Stimulated activated CD8-positive, alpha-beta memory T cell treated with anti-CD3 and anti-CD28 coated beads, Interleukin-2, amount 100 ng/mL, for 48 hours (primary cell): ENCODE data around the gene ABCB11.

Experiments
- DNase-seq, 2 donors: peaks; one replicate each; pipeline ENCODE4 v3.0.0-alpha.2; 2020; ENCODE audit warnings: low read depth in 2 of 2

The ABCB11 gene

DNA sequence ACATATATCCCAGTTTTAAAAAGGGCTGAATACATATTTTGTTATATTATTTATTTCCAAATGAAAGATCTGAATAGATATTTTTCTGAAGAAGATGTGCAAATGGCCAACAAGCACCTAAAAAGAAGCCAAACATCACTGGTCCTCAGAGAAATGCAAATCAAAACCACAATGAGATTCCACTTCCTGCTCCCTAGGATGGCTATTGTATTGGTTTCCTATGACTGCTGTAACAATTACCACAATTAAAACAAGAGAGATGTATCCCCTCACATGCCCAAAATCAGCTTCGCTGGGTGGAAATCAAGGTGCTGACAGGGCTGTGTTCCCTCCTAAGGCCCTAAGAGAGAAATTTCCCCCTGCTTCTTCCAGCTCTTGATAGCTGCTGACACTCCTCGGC lies 23.2 kb downstream of the ABCB11 start:
- no peak for DNase-seq

DNA sequence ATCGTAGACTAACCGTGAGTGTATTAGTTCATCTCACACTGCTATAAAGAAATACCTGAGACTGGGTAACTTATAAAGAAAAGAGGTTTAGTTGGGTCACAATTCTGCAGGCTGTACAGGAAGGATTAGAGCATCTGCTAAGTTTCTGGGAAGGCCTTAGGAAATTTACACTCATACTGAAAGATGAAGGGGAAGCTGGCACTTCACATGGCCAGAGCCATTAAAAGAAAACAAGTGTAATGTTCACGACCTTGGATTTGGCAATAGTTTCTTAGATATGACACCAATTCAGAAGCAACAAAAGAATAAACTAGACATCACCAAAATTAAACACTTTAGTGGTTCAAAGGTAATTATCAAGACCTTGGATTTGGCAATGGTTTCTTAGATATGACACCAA lies 23.8 kb downstream of the ABCB11 start:
- DNase-seq, result no peak

DNA sequence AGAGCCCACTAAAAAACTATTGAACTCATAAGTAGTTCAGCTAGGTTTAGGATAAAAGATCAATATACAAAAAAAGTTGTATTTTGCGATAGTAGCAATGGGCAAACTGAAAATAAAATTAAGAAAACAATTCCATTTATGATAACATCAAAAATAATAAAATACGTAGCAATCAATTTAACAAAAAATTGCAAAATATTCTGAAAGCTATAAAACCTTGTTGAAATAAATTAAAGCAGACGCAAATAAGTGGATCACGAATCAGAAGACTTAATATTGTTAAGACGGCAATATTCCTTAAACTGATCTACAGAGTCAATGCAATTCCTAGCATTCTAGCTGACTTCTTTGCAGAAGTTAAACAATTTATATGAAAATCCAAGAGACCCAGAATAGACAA lies 24.5 kb downstream of the ABCB11 start:
- no peak for DNase-seq

DNA sequence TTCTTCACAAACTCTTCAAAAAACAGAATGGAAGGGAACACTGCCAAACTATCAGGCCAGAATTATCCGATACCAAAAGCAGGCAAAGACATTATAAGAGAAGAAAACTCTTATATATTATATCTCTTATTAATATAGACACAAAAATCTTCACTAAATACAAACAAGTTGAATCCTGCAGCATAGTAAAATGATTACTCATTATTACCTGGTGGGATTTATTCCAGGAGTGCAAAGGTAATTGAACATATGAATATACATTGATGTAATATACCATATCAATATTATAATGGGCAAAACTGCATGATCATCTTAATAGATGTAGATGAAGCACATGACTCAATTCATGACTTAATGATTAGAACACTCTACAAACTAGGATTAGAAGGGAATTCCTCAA lies 25.1 kb downstream of the ABCB11 start:
- no peak for DNase-seq

DNA sequence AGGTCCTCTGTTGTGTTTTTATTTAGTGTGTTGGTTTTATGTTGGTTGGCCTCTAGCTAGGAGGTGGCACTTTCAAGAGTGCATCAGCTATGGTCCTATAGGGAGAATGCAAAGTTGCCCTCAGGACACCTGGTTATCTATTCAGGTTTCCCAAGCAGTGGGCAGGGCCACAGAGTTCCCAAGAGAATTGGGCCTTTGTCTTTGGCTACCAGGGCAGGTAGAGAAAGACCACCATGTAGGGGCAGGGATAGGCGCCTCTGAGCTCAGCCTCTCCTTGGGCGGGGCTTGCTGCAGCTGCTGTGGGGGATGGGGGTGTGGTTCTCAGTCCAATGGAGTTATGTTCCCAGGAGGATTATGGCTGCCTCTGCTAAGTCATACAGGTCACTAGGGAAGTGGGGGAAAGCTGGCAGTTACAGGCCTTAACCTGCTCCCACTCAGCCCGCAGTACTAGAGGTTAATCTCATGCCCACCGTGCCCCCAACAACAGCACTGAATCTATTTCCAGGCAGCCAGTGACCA lies 26.0 kb downstream of the ABCB11 start:
- DNase-seq, result no peak

DNA sequence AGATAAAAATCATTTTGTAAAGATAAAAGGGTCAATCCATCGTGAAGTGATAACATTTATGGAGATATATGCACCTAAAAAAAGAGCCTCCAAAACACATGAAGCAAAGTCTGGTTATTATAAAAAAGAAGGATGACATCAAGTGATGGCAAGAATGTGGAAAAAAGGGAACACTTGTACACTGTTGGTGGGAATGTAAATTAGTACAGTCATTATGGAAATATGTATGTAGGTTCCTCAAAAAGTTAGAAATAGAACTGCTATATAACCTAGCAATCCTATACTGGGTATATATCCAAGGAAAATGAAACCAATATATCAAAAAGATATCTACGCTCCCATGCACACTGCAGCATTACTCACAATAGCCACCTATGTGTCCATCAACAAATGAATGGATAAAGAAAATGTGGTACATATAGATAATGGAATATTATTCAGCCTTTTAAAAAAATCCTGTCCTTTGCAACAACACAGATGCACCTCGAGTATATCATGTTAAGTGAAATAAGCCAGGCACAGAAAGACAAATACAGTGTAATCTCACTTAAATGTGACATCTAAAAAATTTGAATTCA lies 28.9 kb downstream of the ABCB11 start:
- DNase-seq, result no peak

DNA sequence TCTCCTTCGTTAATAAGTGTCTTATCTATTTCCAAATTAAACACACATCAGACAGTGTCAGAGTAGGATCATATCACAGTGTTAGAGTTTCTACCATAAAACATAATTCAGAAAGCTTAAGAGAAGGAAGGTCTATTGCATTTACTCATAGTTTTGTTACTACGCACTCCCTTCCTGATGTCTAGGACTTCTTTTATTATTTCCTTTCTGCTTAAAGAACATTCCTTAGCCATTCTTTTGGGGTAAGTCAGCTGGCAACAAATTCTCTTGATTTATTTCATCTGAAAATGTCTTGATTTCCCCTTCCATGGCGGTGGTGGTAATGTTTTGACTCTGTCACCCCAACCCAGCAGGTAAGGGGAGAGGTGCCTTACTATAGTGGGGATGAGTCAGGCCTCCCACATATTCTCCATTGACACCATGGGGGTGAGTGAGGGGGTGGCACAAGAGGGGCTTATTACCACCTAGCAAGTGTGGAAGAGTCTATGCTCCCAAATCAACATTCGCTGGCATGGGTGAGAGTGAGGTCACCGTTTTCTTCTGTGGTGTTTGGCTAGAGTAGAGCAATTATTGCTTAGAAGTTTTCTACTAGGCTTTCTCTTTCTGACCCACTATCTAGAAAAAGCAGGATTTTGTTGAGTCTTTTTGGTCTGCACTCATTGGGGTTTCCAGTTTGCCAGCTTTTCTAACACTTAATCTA lies 29.9 kb downstream of the ABCB11 start:
- DNase-seq, result no peak

DNA sequence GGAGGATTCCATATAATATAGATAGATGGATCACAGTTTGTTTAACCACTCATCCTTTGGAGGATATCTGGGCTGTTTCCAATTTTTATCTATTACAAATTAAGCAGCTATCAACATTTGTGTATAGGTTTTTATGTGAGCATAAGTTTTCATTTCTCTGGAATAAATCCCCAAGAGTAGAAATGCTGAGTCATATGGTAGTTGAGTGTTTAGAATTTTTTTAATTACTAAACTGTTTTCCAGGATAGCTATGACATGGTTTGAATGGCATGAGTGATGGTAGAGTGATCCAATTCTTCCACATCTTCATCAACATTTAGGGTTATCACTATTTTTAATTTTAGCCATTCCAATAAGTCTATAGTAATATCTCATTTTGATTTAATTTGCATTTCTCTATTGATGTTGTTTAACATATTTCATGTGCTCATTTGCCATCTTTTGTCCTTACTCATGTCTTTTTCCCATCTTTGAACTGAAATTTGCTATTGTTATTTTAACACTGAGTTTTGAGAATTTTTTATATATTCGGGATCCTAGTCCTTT lies 31.4 kb downstream of the ABCB11 start:
- DNase-seq, result no peak

DNA sequence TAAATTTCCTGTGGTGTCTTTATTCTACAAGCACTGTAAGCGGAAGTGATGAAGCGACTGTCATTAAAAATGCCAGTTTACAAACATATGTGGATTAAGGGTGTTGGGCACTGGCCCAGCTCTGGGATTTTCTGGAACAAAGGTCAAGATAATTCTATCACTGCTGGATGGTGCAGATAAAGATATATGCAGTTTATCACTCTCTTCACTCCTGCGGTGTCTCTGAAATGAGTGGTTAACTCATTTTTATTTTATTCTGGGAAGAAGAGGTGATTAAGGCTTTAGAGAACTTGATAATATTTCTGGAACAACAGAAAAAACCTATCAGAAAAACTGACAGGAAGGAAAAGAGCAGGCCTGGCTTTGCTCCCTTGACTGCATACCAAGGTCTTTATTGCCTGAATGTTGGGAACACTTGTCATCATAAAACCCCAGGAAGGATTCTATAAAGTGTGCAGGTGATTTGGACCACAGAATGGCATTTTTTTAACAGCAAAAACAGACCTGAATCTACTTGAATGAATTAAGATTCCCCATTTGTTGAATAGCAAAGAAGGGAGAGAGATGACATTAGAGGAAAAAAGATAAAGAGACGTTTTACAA lies 32.4 kb downstream of the ABCB11 start:
- DNase-seq, result no peak

DNA sequence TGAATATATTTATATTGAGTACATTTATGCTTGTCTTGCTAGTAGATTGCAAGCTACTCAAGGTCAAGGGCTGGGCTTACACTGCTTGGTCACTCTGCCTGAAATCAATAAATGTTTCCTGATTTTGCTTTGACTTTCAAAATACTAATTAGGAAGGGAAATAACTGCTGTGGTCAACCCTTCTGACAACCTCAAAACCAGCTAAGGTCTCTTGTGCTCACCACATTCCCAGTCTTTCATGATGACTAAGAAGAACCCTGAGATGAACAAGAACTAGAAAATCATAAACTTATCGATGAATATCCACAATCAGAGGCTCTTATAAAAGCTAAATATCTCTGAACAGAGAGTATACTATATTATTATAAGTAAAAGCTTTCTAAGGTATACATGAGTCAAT lies 33.3 kb downstream of the ABCB11 start:
- no peak for DNase-seq

DNA sequence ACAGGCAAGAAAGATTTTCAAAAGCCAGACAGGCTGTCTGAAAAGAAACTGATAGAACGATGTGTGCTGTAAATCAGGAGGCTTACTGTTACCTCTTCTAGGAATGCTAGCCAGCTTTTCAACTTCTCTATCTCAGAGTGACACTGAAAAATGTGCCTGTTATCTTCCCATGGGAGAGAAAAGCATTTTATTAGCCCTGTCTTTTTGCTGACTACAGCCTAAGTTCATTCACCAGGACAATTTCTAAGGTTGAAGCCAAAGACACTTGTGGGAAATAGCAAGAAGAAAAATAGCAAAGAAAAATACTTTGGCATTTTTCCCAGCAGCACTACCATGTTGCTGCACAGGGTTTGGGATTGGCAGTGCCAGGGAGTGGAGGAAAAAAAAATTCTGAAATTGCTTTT lies 34.0 kb downstream of the ABCB11 start:
- no peak for DNase-seq

DNA sequence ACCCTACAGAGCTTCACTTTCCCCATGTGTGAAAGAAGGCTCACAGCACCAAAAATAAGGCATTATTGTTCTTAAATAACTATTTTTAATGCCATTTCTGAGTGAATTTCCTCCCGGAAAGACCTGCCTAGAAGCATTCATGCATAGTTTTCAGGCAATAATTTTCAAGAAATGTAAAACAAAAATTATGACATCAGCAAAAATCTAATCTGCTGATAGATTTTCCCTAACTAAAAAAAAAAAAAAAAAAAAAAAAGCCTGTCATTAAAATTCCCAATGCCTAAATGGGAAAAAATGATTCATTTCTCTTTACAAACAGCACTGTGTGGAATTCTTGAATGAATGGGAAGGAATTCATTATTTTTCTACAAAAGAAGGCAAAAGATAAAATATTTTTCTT lies 35.4 kb downstream of the ABCB11 start:
- DNase-seq, result no peak

DNA sequence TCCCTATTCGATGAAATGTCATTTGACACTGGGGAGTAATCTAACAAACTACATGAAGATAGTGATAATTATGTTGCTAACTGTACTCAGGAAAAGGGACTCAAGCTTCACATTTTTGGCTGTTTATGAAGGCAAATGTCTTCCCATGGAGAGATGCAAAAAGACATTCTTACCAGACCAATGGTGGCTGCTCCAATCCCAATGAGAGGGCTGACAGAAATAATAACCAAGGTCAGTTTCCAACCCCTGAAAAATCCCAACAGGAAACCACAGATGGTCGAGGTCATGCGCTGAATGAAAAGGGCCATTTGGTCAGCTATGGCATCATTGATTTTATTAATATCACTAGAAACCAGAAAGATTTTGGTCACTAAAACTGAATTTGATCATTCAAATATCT lies 37.6 kb downstream of the ABCB11 start:
- DNase-seq, result no peak

DNA sequence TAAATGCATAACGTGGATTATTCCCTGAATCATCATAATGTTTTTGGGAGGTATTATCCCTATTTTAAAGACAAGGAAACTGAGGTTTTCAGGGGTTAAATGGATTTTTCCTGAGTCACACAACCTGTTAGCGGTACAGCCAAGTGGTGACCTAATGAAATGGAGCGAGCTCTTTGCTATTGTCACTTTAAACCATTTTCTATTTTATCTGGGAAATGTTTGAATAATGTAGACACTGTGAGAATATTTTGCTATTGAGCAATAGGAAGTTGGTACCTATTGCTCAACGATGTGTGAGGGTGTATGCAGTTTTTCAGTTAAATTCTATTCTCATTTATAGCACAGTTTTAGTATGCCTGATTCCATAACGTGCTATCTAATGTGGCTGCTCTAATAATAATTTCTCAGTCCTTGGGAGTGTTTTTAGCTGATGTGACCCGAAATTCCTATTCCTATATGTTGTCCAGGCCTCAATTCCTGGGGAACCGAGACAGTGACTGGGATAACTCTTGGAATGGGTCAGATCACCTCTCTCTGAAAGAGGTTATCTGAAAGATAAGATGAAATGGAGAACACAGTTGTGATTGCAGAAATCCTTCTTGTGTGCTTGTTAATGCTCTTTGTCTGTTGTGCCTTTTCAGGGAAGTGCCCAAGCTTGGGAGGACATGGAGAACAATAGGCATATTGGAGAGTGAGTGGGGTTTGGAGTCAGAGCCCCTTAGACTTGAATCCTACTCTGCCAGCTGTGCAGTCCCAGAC lies 38.4 kb downstream of the ABCB11 start:
- no peak for DNase-seq

DNA sequence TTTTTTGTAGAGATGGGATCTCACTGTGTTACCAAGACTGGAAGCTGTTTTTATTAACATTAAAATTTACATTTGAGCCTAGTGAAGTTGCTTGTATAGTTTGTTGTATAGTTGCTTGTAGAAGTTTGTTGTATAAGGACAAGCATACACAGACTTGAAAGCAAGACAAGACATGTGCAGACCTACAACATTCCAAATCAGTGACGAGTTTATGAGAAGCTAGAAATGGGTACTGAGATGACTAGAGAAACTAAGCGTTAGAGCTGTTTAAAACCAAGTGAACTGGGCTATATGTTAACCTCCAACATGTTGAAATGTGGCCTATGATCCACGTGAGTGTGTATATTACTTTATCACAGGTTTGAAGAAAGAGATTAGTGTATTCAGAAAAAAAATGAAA lies 39.1 kb downstream of the ABCB11 start:
- DNase-seq, result no peak

DNA sequence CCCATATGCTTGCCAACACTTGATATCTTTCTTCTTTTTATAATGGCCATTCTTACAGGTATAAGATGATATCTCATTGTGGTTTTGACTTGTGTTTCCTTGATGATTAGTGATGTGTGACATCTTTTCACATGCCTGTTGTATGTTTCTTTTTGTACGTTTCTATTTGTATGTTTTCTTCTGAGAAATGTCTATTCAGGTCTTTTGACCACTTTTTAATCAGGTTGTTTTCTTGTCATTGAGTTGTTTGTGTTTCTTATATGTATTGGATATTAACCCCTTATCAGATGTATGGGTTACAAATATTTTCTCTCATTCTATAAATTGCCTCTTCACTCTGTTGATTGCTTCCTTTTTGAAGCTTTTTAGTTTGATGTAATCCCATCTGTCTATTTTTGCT lies 42.4 kb downstream of the ABCB11 start:
- no peak for DNase-seq

DNA sequence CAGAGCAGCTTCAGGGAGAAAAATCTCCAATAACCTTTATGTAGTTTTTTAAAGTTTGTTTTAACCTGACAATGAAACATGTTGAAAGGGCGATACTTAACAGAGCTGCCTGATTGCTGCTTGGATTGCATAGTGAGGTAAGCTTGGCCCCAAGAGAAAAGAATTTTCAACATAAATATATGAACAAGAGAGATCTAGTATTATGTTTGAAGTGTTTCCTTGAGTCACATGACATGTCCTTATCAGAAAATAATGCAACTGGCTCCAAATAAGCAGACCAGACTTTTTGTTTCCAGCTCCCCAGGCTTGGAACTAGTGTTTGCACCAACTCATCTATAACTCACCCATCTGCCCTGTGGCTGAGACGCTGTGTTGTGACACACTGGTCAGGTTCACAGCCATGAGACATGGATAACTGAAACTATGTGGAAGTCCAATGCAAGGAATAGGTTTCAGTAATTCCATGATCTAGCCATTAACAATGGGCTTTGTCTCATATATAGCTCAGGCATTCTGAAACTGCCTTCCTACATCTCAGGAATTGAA lies 44.7 kb downstream of the ABCB11 start:
- DNase-seq, result no peak

DNA sequence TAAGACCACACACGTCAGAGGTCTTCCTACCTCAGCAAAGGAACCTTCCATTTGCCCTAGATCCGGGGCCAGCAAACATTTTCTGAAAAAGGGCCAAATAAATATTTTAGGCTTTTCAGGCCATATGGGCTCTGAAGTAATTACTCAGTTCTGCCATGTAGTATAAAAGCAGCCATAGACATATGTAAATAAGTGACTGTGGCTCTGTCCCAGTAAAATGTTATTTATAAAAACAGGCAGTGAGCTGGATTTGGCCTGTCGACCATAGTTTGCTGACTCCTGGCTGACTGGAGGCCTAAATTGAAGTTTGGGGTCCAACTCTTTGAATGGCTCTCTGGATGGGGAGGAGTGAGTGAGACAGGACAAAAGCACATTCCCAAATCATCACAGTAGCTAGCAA lies 49.5 kb downstream of the ABCB11 start:
- DNase-seq, result no peak

DNA sequence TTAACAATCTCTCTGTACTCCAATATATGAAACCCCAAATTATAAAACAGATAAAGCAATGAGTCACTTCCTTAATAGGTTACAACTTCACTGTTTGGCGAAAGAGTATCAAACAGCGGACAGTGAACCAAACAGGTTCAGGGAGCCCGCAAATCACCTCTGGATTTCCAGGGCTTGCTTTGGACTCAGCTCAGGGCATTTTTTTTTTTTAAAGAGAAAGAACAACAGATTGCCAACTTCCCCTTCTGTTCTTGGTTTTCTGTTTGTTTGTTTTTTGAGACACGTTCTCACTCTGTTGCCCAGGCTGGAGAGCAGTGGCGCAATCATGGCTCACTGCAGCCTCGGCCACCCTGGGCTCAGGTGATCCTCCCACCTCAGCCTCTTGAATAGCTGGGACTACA lies 52.7 kb downstream of the ABCB11 start:
- DNase-seq, result no peak

DNA sequence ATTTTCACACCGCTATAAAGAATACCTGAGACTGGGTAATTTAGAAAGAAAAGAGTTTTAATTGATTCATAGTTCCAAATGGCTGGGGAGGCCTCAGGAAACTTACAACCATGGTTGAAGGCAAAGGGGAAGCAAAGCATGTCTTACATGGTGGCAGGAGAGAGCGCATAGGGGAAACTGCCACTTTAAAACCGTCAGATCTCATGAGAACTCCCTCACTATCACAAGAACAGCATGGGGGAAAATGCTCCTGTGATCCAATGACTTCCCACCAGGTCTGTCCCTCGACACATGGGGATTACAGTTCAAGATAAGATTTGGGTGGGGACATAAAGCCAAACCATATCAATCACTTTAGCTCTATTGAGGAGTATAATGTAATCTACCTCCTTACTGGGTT lies 53.5 kb downstream of the ABCB11 start:
- DNase-seq, result no peak

DNA sequence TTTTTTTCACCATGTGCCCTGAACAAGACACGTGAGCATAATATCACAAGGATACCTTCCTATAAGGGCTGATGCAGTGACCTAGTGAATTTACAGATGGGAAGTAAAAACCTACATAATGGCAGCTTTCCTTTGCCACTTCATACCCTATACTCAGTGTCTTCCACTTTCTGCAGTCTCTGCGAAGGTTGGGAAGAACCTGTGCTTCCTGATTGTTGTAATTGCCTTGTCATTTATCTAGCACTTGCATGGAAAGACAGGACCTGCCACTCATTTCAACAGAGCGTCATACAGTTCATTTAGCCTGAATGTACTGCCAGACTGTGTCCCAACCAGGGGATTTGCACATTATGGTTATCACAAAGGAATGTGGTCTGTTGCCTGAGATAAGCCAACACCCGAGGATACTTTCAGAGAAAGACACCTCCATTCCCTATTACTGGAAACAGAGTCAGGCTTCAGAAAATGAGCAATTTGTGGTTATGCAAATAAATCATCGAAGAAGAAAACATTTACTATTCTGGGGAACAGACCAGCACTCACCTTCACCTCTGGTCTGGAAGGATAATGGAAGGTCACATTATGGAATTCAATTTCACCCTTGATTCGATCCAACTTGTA lies 55.0 kb downstream of the ABCB11 start:
- DNase-seq, result no peak

DNA sequence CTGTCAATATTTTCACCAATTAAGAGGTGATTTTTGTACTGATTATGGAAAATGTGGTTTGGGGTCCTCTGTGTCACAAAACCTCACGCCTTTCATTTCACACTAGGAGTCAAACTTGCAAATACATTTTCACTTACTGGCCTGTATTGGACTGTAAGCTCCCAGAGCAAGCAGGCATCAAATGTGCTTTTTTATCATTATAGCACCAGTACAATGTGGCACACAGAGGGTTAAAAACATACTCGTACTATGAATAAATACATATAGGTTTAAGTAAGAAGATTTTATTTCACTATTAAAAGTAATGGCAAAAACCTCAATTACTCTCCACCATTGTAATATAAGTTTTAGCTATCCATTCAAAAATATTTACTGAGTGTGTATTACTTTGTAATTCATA lies 56.7 kb downstream of the ABCB11 start:
- DNase-seq, result no peak
